ENCODE data around the gene TGFBR3. TPM values are rescaled to one million over a fixed set of nuclear protein-coding genes. Genes with fewer than 3 reads are reported as not detected.

Gene TGFBR3
- total and polyA plus RNA-seq, 9 of the 15 experiments (the other 6 are each of a cell fraction or from before 2014, with no cell fraction given), result 3.6 to 32.4 (median 15.6) TPM

GRCh38 chr1:91885716-91886506 is at the start of gene TGFBR3 (continued):
- TF ChIP-seq NONO (IDR thresholded peaks at IDR 0.05; ENCODE audit: low read depth in 2 of 2, low read length in 1 of 2), result 0 out of 4 replicates have a peak, but pooled peaks of 1 of the 2 experiments have one; percentile 50
- peak; percentile 65 for TF ChIP-seq RBM22 (IDR thresholded peaks at IDR 0.05; ENCODE audit: low read depth, low read length, poor library complexity, severe bottlenecking)
- no peak for TF ChIP-seq GABPB2 (CRISPR knock-in tag; conservative IDR thresholded peaks at IDR 0.05)
- no peak for TF ChIP-seq GTF2E2 (tag; IDR thresholded peaks at IDR 0.05)
- peak; percentile 80 for TF ChIP-seq AFF4 (CRISPR knock-in tag; IDR thresholded peaks at IDR 0.05)
- TF ChIP-seq STAG1 (CRISPR knock-in tag; IDR thresholded peaks at IDR 0.05; ENCODE audit: borderline replicate concordance), result no peak
- no peak for TF ChIP-seq MAFG (tag; conservative IDR thresholded peaks at IDR 0.05)
- no peak for TF ChIP-seq TBL1XR1 (IDR thresholded peaks at IDR 0.05; ENCODE audit: low read length in 2 of 2)
- peak; percentile 44 for TF ChIP-seq ARID1B (IDR thresholded peaks at IDR 0.05)
- TF ChIP-seq CXXC5 (CRISPR knock-in tag; IDR thresholded peaks at IDR 0.05), result peak; percentile 96
- no peak for TF ChIP-seq NEUROD1 (IDR thresholded peaks at IDR 0.05; ENCODE audit: borderline replicate concordance, low read depth, low read length, partially characterized antibody)
- TF ChIP-seq NR4A1 (CRISPR knock-in tag; IDR thresholded peaks at IDR 0.05), result no peak
- 0 out of 2 replicates have a peak, but pooled peaks have one; percentile 38 for TF ChIP-seq NR4A1 (tag; IDR thresholded peaks at IDR 0.05)
- no peak for TF ChIP-seq ZSCAN32 (CRISPR knock-in tag; IDR thresholded peaks at IDR 0.05)
- TF ChIP-seq LCOR (CRISPR knock-in tag; IDR thresholded peaks at IDR 0.05), result peak; percentile 64; the same call in 1 of the 2 replicates
- 0 out of 2 replicates have a peak, but pooled peaks have one; percentile 22 for TF ChIP-seq HNRNPL (IDR thresholded peaks at IDR 0.05; ENCODE audit: low read depth, low read length)
- TF ChIP-seq TBP (optimal IDR thresholded peaks at IDR 0.05; ENCODE audit: low read depth, low read length), result peak; percentile 76
- TF ChIP-seq HNRNPH1 (optimal IDR thresholded peaks at IDR 0.05; ENCODE audit: low read depth, low read length), result no peak
- TF ChIP-seq BRD9 (IDR thresholded peaks at IDR 0.05; ENCODE audit: low read depth, partially characterized antibody), result peak; percentile 36
- TF ChIP-seq FIP1L1 (IDR thresholded peaks at IDR 0.05; ENCODE audit: low read depth, low read length, poor library complexity, severe bottlenecking), result peak; percentile 76
- TF ChIP-seq KLF13 (tag; IDR thresholded peaks at IDR 0.05; ENCODE audit: borderline replicate concordance, low read depth), result no peak
- no peak for TF ChIP-seq ZEB2 (IDR thresholded peaks at IDR 0.05)
- 0 out of 2 replicates have a peak, but pooled peaks have one; percentile 41 for TF ChIP-seq OTX1 (CRISPR knock-in tag; IDR thresholded peaks at IDR 0.05)
- no peak for TF ChIP-seq SLC30A9 (CRISPR knock-in tag; IDR thresholded peaks at IDR 0.05)
- no peak for TF ChIP-seq ZFP30 (CRISPR knock-in tag; IDR thresholded peaks at IDR 0.05; ENCODE audit: borderline replicate concordance)
- TF ChIP-seq CHD2 (IDR thresholded peaks at IDR 0.05; ENCODE audit: low read depth, low read length), result peak; percentile 69
- no peak for TF ChIP-seq MEF2A (IDR thresholded peaks at IDR 0.05; ENCODE audit: control insufficient read depth, low read depth, low read length)
